Fibroblast of gingiva (primary cell): ENCODE data around the gene LRRC28.
A peak's percentile ranks its signal among the peaks of the same experiment; 100 is the strongest.
"Not testable (repeated sequence)": the region's sequence is repeated elsewhere in the genome, so short reads cannot be mapped to it uniquely, and the experiment has no call there.

Experiments used
- DNase-seq: peaks from one replicate; pipeline ENCODE4 v3.0.0-alpha.2; 2011; ENCODE audit warnings: low read depth

LRRC28 gene

DNA sequence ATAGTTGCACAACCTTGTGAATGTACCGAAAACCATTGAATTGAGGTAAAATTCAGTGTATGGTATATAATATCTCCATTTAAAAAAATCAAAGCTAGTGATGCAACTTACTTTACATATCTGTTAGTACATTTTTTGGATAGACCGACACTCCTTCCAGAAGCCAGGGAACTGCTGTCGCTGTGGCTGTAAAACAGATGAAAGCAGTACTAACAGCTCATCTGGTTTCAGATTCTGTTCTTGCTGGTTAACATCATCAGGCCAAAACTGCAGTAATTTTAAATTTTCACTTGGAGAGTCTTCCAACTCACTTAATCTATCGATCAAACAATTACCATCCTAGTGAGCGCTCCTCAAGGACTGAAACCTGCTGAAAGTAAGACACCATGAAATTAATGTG is 145.1 kb downstream of the LRRC28 start:
- DNase-seq, result no peak

GRCh38 chr15:99399061-99399460 is 147.8 kb downstream of the LRRC28 start:
- DNase-seq, result no peak

GRCh38 chr15:99399618-99400017 is 148.3 kb downstream of the LRRC28 start:
- DNase-seq, result no peak

GRCh38 chr15:99401216-99401615 is 149.9 kb downstream of the LRRC28 start:
- not testable (repeated sequence) for DNase-seq

- no peak for DNase-seq
Measured at GRCh38 chr15:99402014-99402729, 150.9 kb downstream of the LRRC28 start.

- no peak for DNase-seq
Measured at GRCh38 chr15:99403597-99403996, 152.3 kb downstream of the LRRC28 start.

DNA sequence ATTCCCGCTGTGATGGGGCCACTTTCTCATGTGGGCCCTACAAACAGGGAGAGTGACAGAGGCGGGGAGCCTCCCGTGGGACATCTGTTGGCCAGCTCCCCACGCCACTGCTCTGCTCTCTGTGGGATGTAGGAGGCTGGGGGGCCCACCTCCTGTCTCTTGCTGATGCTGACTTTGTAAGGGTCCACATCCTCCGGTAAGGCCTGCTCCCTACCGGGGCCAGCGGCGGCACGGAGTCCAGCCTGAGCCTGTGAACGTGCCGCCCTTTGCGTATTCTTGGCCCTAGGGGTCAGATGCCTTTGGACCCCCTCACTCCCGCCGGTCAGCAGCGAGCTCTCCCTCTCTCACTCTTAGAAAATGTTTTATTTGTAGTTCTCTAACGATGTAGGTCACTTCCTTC is 153.2 kb downstream of the LRRC28 start:
- no peak for DNase-seq

DNA sequence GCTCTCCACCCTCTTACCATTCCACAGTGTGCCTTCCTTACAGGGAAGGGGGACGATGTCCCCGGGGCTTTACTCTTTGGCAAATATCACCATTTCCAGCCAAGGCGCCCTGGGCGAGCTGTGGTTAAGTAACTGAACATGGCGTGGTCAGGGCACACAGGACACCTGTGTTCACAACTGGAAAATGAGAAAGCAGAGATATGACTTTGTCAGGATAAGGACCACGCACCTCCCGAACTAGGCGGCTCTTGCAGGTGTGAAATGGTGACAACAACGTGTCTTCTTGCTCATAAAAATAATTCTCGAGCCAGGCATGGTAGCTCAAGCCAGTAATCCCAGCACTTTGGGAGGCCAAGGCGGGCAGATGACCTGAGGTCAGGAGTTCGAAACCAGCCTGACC is 154.8 kb downstream of the LRRC28 start:
- no peak for DNase-seq

DNA sequence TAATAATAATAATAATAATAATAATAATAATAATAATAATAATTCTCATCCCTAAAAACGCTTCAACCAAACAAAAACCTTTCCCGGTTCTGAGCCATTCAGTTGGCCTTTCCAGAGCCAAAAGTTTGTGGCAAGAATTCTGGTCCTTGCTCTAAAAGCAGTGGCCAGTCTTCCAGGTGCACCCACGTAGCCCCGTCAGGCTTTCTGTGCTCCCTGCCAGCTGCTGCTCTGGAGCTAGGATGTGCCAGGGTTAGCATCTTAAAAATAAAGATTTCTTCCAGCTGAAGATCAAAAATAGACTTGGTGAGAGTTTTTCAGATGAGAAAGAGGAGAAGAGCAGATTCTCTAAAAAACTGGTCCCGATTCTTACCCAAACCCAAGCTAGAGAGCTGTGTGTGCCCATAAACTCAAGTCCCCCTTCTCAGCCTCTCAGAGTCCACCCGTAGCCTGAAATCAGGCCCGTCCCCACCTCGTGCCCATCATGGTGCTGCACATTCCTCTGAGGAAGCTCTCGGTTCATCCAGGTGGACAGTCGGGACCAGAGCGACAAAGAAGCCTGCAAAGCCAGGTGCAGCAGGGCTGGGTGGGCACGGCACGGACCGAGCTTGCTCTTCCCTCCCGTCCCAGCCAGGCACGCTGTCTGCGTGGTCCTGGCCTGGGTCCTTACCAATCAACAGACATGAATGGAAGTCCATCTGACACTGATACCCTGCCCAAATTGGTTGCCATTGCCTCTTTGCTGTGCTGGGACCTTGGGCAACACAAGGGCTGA is 155.6 kb downstream of the LRRC28 start:
- no peak for DNase-seq

DNA sequence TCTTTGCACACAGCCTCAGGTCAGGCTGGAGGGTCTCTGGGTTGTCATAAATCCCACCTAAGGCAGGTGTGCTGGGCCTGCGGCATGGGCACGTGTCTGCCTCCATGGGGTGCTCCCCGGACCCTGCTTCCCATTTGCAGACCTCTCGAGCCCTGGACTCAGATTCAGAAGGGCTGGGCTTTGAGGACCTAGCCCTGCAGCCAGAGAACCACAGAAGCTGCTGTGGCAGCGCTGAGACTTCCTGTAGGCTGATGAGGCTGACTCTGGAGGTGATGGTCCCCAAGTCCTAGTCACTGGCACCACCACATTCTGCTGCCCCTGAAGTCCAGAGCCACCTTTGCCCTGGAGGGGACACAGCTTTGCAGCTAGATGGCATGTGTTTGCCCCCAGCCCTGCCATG is 156.4 kb downstream of the LRRC28 start:
- DNase-seq, result no peak

DNA sequence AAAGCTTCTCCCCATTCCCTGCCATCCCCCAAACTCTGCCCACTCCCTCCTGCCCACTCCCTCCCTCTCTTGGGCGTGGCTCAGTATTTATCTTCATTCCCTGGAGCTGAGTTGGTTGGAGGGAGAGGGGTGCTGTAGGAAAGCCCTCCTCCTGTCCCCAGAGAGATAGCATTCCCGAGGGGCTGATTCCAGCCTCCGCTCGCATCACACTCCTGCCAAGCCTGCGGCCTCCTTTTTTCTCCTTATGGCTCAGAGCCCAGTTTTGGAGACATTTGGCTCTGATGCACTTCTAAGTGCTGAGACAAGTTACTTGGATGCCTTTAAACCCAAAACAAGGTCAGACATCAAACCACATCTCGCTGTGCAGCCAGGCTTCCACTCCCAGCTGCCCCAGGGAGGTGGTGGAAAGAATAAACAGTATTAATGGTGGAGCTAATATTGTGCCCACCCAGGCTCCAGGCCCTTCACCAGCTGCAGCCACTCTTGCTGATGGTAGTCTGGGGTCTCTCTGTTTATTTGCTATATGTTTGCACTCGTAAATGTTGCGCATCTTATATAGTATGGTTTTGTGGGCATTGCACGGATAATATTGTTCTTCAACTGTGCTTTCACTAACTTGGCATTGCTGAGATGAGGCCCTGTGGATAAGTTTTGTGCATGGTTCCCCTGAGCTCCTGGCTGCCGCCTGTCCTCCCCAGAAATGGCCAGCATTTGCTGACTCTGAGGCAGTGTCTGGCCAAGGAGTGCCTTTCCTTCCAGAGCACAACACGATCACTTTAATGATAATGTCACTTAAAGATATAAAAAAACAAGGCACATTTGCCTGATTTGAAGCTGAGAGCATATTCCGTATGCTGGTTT is 157.2 kb downstream of the LRRC28 start:
- peak; percentile 84 for DNase-seq

DNA sequence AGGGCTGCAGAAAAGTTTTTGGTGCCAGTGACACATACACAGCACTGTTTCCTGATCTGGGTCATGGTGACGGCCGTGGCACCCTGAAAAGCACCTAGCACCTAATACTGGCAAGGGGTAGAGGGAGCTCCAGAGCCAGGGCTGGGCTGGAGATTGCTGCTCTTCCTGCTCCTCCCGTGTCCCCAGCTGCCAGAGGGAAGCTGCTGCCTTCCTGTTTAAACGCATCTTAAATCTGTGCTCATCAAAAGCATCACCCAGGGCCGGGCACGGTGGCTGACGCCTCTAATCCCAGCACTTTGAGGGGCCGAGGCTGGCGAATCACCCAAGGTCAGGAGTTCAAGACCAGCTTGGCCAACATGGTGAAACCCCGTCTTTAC is 157.8 kb downstream of the LRRC28 start:
- peak; percentile 68 for DNase-seq

DNA sequence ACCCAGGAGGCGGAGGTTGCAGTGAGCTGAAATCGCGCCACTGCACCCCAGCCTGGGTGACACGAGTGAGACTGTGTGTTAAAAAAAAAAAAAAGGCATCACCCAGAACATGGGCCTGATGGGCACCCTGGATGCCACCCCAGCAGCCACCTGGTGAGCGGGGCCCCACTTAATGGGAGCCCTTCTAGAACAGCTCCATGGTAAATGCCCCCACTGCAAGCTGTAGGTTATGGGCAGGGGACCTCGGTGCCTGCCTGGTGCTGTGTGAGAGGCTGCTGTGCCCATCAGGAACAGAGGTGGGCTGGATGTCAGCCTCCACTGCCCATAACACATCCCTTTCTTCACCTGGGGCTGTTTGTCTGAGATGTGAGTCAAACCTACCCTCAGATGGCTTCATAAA is 158.3 kb downstream of the LRRC28 start:
- no peak for DNase-seq

GRCh38 chr15:99410477-99410876 is 159.2 kb downstream of the LRRC28 start:
- no peak for DNase-seq

- no peak for DNase-seq
Measured at GRCh38 chr15:99411234-99411633, 160.0 kb downstream of the LRRC28 start.

- no peak for DNase-seq
Measured at GRCh38 chr15:99412082-99412481, 160.8 kb downstream of the LRRC28 start.

DNA sequence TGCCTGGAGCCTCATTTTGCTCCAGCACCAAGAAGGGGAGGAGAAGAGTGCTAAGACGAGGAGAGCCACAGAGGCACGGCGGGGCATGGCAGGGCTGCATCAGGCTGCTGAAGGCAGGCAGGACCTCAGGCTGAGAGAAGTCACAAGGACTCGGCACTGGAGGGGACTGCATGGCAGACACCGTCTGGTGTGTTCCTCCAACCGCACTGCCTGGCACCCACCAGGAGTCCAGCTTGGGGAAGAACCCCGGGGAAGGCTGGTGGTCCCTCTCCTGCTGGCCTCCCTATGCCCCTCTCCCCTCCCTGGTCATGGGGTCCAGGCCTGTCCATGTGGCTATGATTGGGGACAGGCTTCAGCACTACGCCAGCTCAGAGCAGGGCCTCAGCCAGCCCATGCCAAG is 161.3 kb downstream of the LRRC28 start:
- no peak for DNase-seq

- no peak for DNase-seq
Measured at GRCh38 chr15:99413955-99414754, 162.9 kb downstream of the LRRC28 start.

DNA sequence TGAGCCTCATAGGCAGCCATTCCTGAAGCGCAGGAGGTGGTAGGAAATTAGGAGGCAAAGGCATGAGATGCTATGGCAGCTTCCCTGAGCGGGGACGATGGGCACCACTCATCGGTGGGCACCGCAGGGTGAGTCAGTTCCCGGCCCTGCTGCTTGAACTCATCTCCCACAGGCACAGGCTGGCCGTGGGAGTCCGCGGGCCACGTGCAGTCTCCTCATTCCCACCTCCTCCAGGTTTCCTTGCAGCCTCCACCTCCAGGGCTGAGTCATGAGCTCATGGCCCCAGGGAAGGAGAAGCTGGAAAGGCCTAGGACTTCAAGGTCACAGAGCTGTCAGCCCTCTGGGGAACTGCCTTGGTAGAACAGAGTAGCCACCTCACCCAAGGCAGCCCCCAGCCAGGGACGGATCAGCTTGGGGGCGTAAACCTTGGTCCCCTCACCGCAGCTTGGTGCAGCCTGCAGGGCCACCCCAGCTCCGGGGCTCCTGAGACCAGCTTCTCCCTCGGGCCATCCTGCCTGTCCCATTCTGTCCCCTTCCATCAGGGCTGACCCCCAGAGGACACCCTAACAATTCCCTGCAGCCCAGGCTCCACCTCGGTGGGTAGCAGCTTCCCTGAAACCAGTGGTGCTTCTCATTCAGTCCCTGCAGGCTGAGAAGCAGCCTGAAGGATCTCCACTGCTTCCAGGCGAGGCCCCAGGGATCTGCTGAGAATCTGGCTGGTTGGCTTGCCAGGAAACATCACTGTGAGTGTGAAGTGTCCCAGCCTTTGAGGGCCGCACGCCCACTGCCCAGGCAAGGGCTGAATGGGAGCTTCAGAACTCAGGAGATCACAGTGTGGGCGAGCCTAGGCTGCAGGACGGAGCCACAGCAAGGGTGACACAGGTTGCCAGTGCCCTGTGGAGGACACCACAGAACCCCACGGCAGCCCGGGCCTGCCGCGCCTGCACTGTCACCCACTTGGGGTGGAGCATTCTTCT is 163.8 kb downstream of the LRRC28 start:
- no peak for DNase-seq
